ENCODE data around the gene AQP10. TPM values are rescaled to one million over a fixed set of nuclear protein-coding genes. Genes with fewer than 3 reads are reported as not detected.

The AQP10 gene
- total and polyA plus RNA-seq, 10 of the 15 experiments (the other 5 are each of a cell fraction or from before 2014, with no cell fraction given) = not detected

GRCh38 chr1:154323493-154323892 lies 2.6 kb downstream of the AQP10 start:
- H3K79me2 ChIP-seq (ENCODE audit: control insufficient read depth, insufficient read depth, low read length) = peaks cover 4% of the 10 kb centered on the region
- intact Hi-C loops (cut with micrococcal nuclease; ENCODE audit: unreplicated experiment) = no loop called here
- FAIRE-seq (no peak), ATAC-seq (no peak), DNase-seq (ENCODE audit: low read depth, low spot score) (no peak)
- POLR2A ChIA-PET = no interaction called here
- no peak overlapping the region for H3K4me3 ChIP-seq
- no peak overlapping the region for H3K4me2 ChIP-seq (ENCODE audit: control insufficient read depth, insufficient read depth)
- RAD21 ChIA-PET (ENCODE audit: unreplicated experiment) = interaction anchor here (3.8 kb wide), 1 partner anchor 11 kb away, joined by 43 read pairs; no protein-coding TSS in a partner anchor
- H3K27ac ChIP-seq (ENCODE audit: control insufficient read depth, insufficient read depth) = no peak overlapping the region
- peaks cover 23% of the 10 kb centered on the region for H3K4me1 ChIP-seq (ENCODE audit: control insufficient read depth, insufficient read depth, low read length)
- H3K36me3 ChIP-seq (ENCODE audit: control insufficient read depth in 2 of 2, insufficient read depth in 2 of 2, low read length in 1 of 2) = no peaks in the 10 kb centered on the region
- SMC1A ChIA-PET (ENCODE audit: uncharacterized antibody, unreplicated experiment) = interaction anchor here (0.8 to 4.2 kb wide), 3 partner anchors 9 to 140 kb away, joined by 3 to 39 read pairs (median 4); no protein-coding TSS in a partner anchor
- H3K9me3 ChIP-seq (replicated peaks; ENCODE audit: control insufficient read depth, insufficient read depth, low read length) = no peaks in the 10 kb centered on the region
- no peaks in the 10 kb centered on the region for H4K20me1 ChIP-seq (ENCODE audit: control insufficient read depth, insufficient read depth)
- H2AFZ ChIP-seq (ENCODE audit: control insufficient read depth, low read depth, low read length) = no peak overlapping the region
- in situ Hi-C loops (cut with MboI) = no loop called here
- CTCF ChIA-PET = interaction anchor here (0.5 to 6.7 kb wide), 8 partner anchors 10 to 594 kb away, joined by 3 to 104 read pairs (median 4); no protein-coding TSS in a partner anchor
- 28% methylated on average over 7 of the region's 7 CpGs for WGBS (ENCODE audit: insufficient coverage, insufficient replicate concordance, low lambda C conversion rate, missing lambda C conversion rate)
- H3K27me3 ChIP-seq (replicated peaks in 1 of 2; ENCODE audit: control insufficient read depth in 2 of 2, insufficient read depth in 2 of 2, low read length in 1 of 2) = no peaks in the 10 kb centered on the region
- no peak for TF ChIP-seq GABPA (IDR thresholded peaks at IDR 0.05; ENCODE audit: low read depth)
- TF ChIP-seq IKZF2 (IDR thresholded peaks at IDR 0.05) = no peak
- TF ChIP-seq GATAD2B (conservative IDR thresholded peaks at IDR 0.05; ENCODE audit: low read depth) = no peak
- TF ChIP-seq RCOR1 (conservative IDR thresholded peaks at IDR 0.05; ENCODE audit: low read depth, low read length) = no peak
- TF ChIP-seq LARP7 (IDR thresholded peaks at IDR 0.05) = no peak
- TF ChIP-seq ZNF622 (IDR thresholded peaks at IDR 0.05) = no peak
- no peak for TF ChIP-seq PRDM15 (CRISPR knock-in tag; IDR thresholded peaks at IDR 0.05)
- no peak for TF ChIP-seq RFX5 (IDR thresholded peaks at IDR 0.05; ENCODE audit: low read depth, low read length)
- no peak for TF ChIP-seq RUNX3 (IDR thresholded peaks at IDR 0.05; ENCODE audit: low read length)
- TF ChIP-seq POLR2A (IDR thresholded peaks at IDR 0.05; ENCODE audit: low read depth, low read length) = no peak
- no peak for TF ChIP-seq FOXK2 (IDR thresholded peaks at IDR 0.05)
- TF ChIP-seq SUPT20H (IDR thresholded peaks at IDR 0.05; ENCODE audit: borderline replicate concordance, control insufficient read depth, low read depth, low read length) = no peak
- TF ChIP-seq KDM1A (IDR thresholded peaks at IDR 0.05; ENCODE audit: borderline replicate concordance) = no peak
- no peak for TF ChIP-seq BCL11A (IDR thresholded peaks at IDR 0.05; ENCODE audit: low read depth, low read length)
- no peak for TF ChIP-seq RELB (IDR thresholded peaks at IDR 0.05; ENCODE audit: low read depth)
- TF ChIP-seq CREM (IDR thresholded peaks at IDR 0.05; ENCODE audit: low read depth) = no peak
- TF ChIP-seq MEF2A (IDR thresholded peaks at IDR 0.05; ENCODE audit: insufficient read depth, low read depth, low read length) = no peak
- TF ChIP-seq ZNF384 (IDR thresholded peaks at IDR 0.05; ENCODE audit: borderline replicate concordance, low read depth, low read length) = no peak
- no TSS peak for BruUV-seq (replicated peaks)
- H3K9ac ChIP-seq (ENCODE audit: control insufficient read depth, insufficient read depth, low read length) = no peak overlapping the region

Measured in GM12878 (cell line).